GM12873 (cell line): Measurements from ENCODE around the gene TXNL1.

Experiments used
- CTCF ChIP-seq: IDR thresholded peaks from 2 replicates; pipeline ENCODE4 v1.5.1; 2012; ENCODE audit warnings: low read depth, mild to moderate bottlenecking, moderate library complexity, low read length, control low read depth; ENCODE audit not compliant: insufficient read depth; ENCODE audit errors: missing control alignments

Gene TXNL1

GRCh38 chr18:56627991-56628390 lies 10.4 kb downstream of the TXNL1 start:
- no peak for TF ChIP-seq CTCF

- TF ChIP-seq CTCF: no peak
Measured at GRCh38 chr18:56615738-56616520, 22.5 kb downstream of the TXNL1 start.

- no peak for TF ChIP-seq CTCF
Measured at GRCh38 chr18:56606618-56607017, 31.8 kb downstream of the TXNL1 start.

GRCh38 chr18:56598422-56598821 lies 40.0 kb downstream of the TXNL1 start:
- no peak for TF ChIP-seq CTCF

GRCh38 chr18:56593906-56594305 lies 44.5 kb downstream of the TXNL1 start:
- TF ChIP-seq CTCF: no peak

- no peak for TF ChIP-seq CTCF
Measured at GRCh38 chr18:56580026-56580425, 58.4 kb downstream of the TXNL1 start.

- no peak for TF ChIP-seq CTCF
Measured at GRCh38 chr18:56579451-56579850, 58.9 kb downstream of the TXNL1 start.
